Common myeloid progenitor, CD34-positive (primary cell): ENCODE results near the gene LCE3E.
A peak's percentile ranks its signal among the peaks of the same experiment; 100 is the strongest.

ENCODE experiments used
- CTCF ChIA-PET: fragments of 350-600 bp; sonication (Branson Sonifier 250); formaldehyde crosslinking; loops from one replicate; lab custom pipeline; 2021; ENCODE audit warnings: antibody characterized with exemption; lab: Charles Lee
- POLR2A ChIA-PET: fragments of 350-600 bp; sonication (Branson Sonifier 250); formaldehyde crosslinking; loops from one replicate; lab custom pipeline; 2021; ENCODE audit warnings: antibody characterized with exemption; lab: Charles Lee
- DNase-seq, 3 donors: peaks; one replicate each; pipeline versions ENCODE4 v3.0.0 to v3.0.0-alpha.2; 2013
- H3K27ac ChIP-seq, 2 experiments: 1 replicate in 1 of 2; 2 replicates in 1 of 2; pipeline ENCODE4 v1.7.0; 2013; ENCODE audit warnings: inconsistent platforms in 2 of 2, low read length in 2 of 2, mild to moderate bottlenecking in 2 of 2, low read depth in 1 of 2, moderate library complexity in 1 of 2; ENCODE audit not compliant: severe bottlenecking in 2 of 2, insufficient read depth in 1 of 2, poor library complexity in 1 of 2
- H3K27me3 ChIP-seq, 5 experiments: replicated peaks in 2 of 5; 1 replicate in 3 of 5; 2 replicates in 2 of 5; pipeline versions ENCODE4 v1.6.1 to v1.7.0; 2013; ENCODE audit warnings: low read length in 4 of 5, mild to moderate bottlenecking in 2 of 5, moderate library complexity in 2 of 5, inconsistent platforms in 1 of 5; ENCODE audit not compliant: insufficient read depth in 5 of 5, control insufficient read depth in 4 of 5
- H3K36me3 ChIP-seq, 4 experiments: 1 replicate in 2 of 4; 2 replicates in 2 of 4; pipeline versions ENCODE4 v1.6.1 to v1.7.0; 2013; ENCODE audit warnings: low read length in 3 of 4, control low read depth in 1 of 4, mild to moderate bottlenecking in 1 of 4; ENCODE audit not compliant: control insufficient read depth in 4 of 4, insufficient read depth in 4 of 4
- H3K4me1 ChIP-seq, 4 experiments: 1 replicate in 3 of 4; 2 replicates in 1 of 4; pipeline versions ENCODE4 v1.6.1 to v1.7.1; 2013; ENCODE audit warnings: low read length in 3 of 4, mild to moderate bottlenecking in 3 of 4, control low read depth in 1 of 4, inconsistent platforms in 1 of 4, moderate library complexity in 1 of 4; ENCODE audit not compliant: control insufficient read depth in 4 of 4, insufficient read depth in 4 of 4; ENCODE audit errors: control extremely low read depth in 1 of 4
- H3K4me3 ChIP-seq, 7 experiments: 1 replicate in 4 of 7; 2 replicates in 3 of 7; pipeline versions ENCODE4 v1.5.1 to v1.7.0; 2013; ENCODE audit warnings: mild to moderate bottlenecking in 7 of 7, low read length in 6 of 7, moderate library complexity in 6 of 7, inconsistent platforms in 2 of 7, low read depth in 2 of 7, control low read depth in 1 of 7; ENCODE audit not compliant: insufficient read depth in 4 of 7, control insufficient read depth in 1 of 7; ENCODE audit errors: extremely low read depth in 1 of 7
- H3K9me3 ChIP-seq, 5 experiments: 1 replicate in 4 of 5; 2 replicates in 1 of 5; pipeline versions ENCODE4 v1.6.1 to v1.7.1; 2013; ENCODE audit warnings: low read length in 4 of 5, mild to moderate bottlenecking in 2 of 5, inconsistent platforms in 1 of 5, low read depth in 1 of 5, moderate library complexity in 1 of 5; ENCODE audit not compliant: control insufficient read depth in 4 of 5, insufficient read depth in 2 of 5; ENCODE audit errors: control extremely low read depth in 1 of 5
- WGBS: methylation state at CpG from one replicate; pipeline ENCODE4 v1.1.5; 2013; ENCODE audit not compliant: insufficient coverage; 5-methylcytosine and 5-hydroxymethylcytosine counted together

The LCE3E gene

DNA sequence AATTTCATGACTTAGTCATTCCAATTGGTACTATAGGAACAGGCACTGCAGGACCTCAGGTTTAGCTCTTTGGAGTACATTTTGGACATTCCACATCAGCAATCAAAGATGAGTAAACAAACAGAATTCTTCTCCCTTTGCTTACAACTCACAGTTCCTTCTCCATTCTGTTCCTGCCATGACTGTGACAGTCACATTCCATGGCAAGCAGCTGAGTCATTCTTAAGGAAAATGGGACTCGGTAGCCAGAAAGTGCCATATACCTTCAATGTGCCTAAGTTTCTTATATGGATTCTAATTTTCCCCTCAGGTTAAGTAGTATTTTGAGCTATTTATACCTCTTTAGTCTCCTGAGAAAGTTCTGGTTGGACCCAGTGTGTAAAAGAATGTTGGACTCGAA is 26.7 kb downstream of the LCE3E start:
- Histone ChIP-seq H3K4me3 (no peak overlapping the region), H3K9me3 (no peaks in the 10 kb centered on the region), H3K36me3 (no peaks in the 10 kb centered on the region), H3K27me3 (peaks cover 0 to 15% (median 0%) of the 10 kb centered on the region in 5 experiments), H3K4me1 (no peaks in the 10 kb centered on the region), H3K27ac (no peak overlapping the region)
- DNase-seq, result no peak
- WGBS, result no CpG with 5 or more reads among the region's 2 CpGs
- ChIA-PET CTCF (no interaction called here), POLR2A (no interaction called here)

GRCh38 chr1:152537496-152537895 is 29.1 kb downstream of the LCE3E start:
- Histone ChIP-seq H3K27ac (no peak overlapping the region), H3K4me1 (no peaks in the 10 kb centered on the region), H3K27me3 (peaks cover 0 to 17% (median 0%) of the 10 kb centered on the region in 5 experiments), H3K36me3 (no peaks in the 10 kb centered on the region), H3K4me3 (no peak overlapping the region), H3K9me3 (no peaks in the 10 kb centered on the region)
- CTCF ChIA-PET, result interaction anchor here (1.0 kb wide), 1 partner anchor 56 kb away, joined by 3 read pairs; no protein-coding TSS in a partner anchor
- POLR2A ChIA-PET, result no interaction called here
- WGBS, result 55% methylated on average over 2 of the region's 4 CpGs
- no peak for DNase-seq

DNA sequence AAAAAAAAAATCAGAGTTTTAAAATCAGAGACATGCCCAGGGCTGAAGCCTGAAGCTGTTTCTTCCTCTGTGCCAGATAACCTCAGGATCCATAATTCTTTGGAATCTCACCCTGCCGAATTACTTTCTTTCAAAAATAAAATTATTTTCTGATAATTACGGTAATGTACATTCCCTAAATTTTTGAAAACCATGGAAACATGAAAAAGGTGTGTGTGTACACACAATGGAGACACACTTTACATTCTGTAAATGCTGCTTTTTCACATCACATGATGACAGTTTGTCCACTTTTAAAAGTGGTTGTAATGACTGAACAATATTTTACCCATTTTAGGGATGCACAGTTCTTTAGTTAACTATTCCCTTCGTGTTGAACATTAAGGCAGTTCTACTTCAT is 30.8 kb downstream of the LCE3E start:
- H3K27ac ChIP-seq, result no peak overlapping the region
- H3K9me3 ChIP-seq, result peaks cover 0 to 6% (median 0%) of the 10 kb centered on the region in 5 experiments
- peaks cover 0 to 13% (median 0%) of the 10 kb centered on the region in 5 experiments for H3K27me3 ChIP-seq
- 88% methylated on average over 1 of the region's 3 CpGs for WGBS
- no peak overlapping the region for H3K4me3 ChIP-seq
- ChIA-PET POLR2A (no interaction called here), CTCF (interaction anchor here (1.6 to 4.3 kb wide), 3 partner anchors 38 to 49 kb away, joined by 5 to 64 read pairs (median 13); no protein-coding TSS in a partner anchor)
- no peak for DNase-seq
- H3K36me3 ChIP-seq, result no peaks in the 10 kb centered on the region
- H3K4me1 ChIP-seq, result no peaks in the 10 kb centered on the region

DNA sequence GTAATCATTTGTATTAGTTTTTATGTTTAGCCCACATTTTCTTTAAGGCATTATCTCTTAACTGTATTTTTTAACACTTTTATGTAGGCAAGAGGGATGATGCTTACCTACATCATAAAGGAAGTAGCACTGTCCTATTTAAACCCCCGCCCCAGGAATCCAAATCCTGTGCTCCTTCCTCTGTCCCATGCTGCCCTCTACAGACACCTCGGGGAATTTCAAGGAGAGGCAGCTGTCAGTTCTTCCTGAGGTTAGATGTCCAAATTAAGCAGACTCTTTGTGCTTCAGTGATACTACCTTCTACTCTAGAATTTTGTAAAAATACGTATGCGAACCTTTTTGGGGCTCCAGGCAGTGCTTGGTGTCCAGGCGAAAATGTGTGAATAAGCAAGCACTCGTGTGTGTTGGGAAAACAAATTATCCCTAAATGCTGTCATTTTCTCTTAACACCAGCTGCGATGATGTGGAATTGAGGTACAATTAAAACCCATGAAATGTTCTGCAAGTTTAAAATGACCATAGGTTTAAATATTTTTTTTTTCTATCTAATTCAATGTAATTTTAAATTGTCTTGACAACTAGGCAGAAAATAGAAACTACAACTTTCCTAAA is 33.1 kb downstream of the LCE3E start:
- H3K9me3 ChIP-seq, result peaks cover 0 to 6% (median 0%) of the 10 kb centered on the region in 5 experiments
- no peak overlapping the region for H3K4me3 ChIP-seq
- peak; percentile 40 to 61 (median 49) for DNase-seq
- ChIA-PET CTCF (interaction anchor here (0.6 to 4.3 kb wide), 10 partner anchors 13 to 75 kb away, joined by 3 to 64 read pairs (median 5); no protein-coding TSS in a partner anchor), POLR2A (interaction anchor here (0.6 kb wide), 1 partner anchor 39 kb away, joined by 3 read pairs; no protein-coding TSS in a partner anchor)
- H3K27me3 ChIP-seq, result peaks cover 0 to 10% (median 0%) of the 10 kb centered on the region in 5 experiments
- H3K4me1 ChIP-seq, result no peaks in the 10 kb centered on the region
- no peak overlapping the region for H3K27ac ChIP-seq
- no peaks in the 10 kb centered on the region for H3K36me3 ChIP-seq
- 14% methylated on average over 5 of the region's 7 CpGs for WGBS

DNA sequence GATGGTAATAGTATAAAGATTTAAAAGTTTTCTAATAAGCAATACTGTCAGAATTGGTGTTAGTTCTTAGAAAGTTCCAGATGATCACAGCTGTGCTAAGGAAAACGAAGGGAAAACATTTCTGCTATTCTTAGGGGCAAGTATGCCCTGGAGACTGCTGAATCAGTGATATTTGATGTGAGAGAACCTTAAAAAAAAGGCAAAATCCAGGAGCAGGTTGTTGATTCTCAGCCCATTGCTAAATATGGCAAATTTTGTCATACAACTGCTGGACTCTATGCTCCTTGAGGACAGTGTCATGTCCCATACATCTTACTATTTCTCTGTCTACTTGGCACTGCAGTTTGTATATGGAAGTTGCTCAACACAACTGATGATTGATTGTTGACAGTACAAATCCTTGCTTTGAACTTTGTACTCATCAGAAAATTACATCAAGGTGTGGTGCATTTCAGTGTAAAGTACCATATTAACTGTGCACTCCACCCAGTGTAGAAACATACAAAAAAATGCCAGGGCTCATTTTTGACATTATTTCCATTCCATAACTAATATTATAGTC is 41.4 kb downstream of the LCE3E start:
- ChIA-PET POLR2A (no interaction called here), CTCF (interaction anchor here (1.0 kb wide), 1 partner anchor 10 kb away, joined by 3 read pairs; no protein-coding TSS in a partner anchor)
- H3K9me3 ChIP-seq, result peaks cover 0 to 10% (median 0%) of the 10 kb centered on the region in 5 experiments
- no peak overlapping the region for H3K4me3 ChIP-seq
- H3K27me3 ChIP-seq, result peaks cover 0 to 7% (median 0%) of the 10 kb centered on the region in 5 experiments
- WGBS, result 36% methylated on average over 1 of the region's 1 CpG
- H3K36me3 ChIP-seq, result no peaks in the 10 kb centered on the region
- peaks cover 0 to 6% (median 2%) of the 10 kb centered on the region in 4 experiments for H3K4me1 ChIP-seq
- no peak overlapping the region for H3K27ac ChIP-seq
- DNase-seq, result no peak

DNA sequence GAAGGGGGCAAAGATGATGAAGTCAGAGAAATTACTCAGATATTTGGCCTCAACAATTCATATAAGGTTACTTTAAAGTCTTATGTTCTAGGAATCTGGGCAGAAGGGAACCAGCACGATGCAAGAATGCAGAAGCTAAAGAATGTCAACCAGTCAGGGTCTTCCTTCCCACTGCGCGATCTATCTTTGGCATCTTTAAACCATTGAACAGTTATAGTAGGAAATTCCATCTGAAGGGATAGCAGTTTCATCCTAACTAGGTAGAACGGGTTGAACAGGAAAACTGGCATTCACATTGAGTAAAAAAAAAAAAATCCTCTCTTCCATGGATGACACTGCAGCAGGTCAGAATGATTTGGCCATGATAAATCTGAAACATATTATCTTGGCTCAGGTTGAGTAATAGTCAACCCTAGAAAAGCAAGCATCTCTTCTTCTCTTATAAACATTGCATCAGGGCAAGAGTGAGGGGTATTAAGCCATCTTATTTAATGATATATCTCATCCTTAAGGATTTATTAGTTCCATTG is 46.0 kb downstream of the LCE3E start:
- ChIA-PET POLR2A (no interaction called here), CTCF (interaction anchor here (0.9 to 1.4 kb wide), 3 partner anchors 13 to 29 kb away, joined by 3 to 4 read pairs (median 4); no protein-coding TSS in a partner anchor)
- Histone ChIP-seq H3K27ac (peak overlapping the region in 1 of 2 experiments; percentile 19), H3K9me3 (peaks cover 0 to 10% (median 0%) of the 10 kb centered on the region in 5 experiments), H3K4me3 (no peak overlapping the region), H3K36me3 (no peaks in the 10 kb centered on the region), H3K27me3 (peaks cover 6 to 12% (median 10%) of the 10 kb centered on the region in 5 experiments), H3K4me1 (peaks cover 0 to 20% (median 14%) of the 10 kb centered on the region in 4 experiments)
- DNase-seq, result no peak
- WGBS, result 78% methylated on average over 4 of the region's 4 CpGs
